DMS53 treated with DMSO at 0.1 percent for 48 hours (cell line): ENCODE results near the gene SPG7.
"Not testable (repeated sequence)": the region's sequence is repeated elsewhere in the genome, so short reads cannot be mapped to it uniquely, and the experiment has no call there.

Experiments used
- DNase-seq: peaks from one replicate; lab custom pipeline; 2025; ENCODE audit not compliant: unreplicated experiment; lab: John Stamatoyannopoulos, UW

SPG7 gene

GRCh38 chr16:89575247-89576152 is 67.3 kb downstream of the SPG7 start, which contains the start of gene CPNE7:
TSS of gene CPNE7 (plus strand) at chr16:89575758. CDS start at chr16:89575898, 140 bp downstream.
- no peak for DNase-seq

- DNase-seq = no peak
These were observed 68.2 kb downstream of the SPG7 start for GRCh38 chr16:89576153-89577054.

GRCh38 chr16:89577055-89577759 is 69.0 kb downstream of the SPG7 start:
- no peak for DNase-seq

- DNase-seq = no peak
These were observed 71.1 kb downstream of the SPG7 start for GRCh38 chr16:89579351-89579750.

GRCh38 chr16:89581045-89581695 is 73.0 kb downstream of the SPG7 start:
- no peak for DNase-seq

- DNase-seq = peak; percentile 37
These were observed 73.8 kb downstream of the SPG7 start for GRCh38 chr16:89581861-89582563.

GRCh38 chr16:89582614-89583196 is 74.5 kb downstream of the SPG7 start:
- no peak for DNase-seq

GRCh38 chr16:89583197-89583894 is 75.1 kb downstream of the SPG7 start:
- DNase-seq = no peak

GRCh38 chr16:89583895-89584644 is 75.9 kb downstream of the SPG7 start:
- no peak for DNase-seq

- no peak for DNase-seq
These were observed 76.8 kb downstream of the SPG7 start for GRCh38 chr16:89584768-89585549.

- DNase-seq = no peak
These were observed 78.0 kb downstream of the SPG7 start for GRCh38 chr16:89586218-89586617.

GRCh38 chr16:89586853-89587252 is 78.7 kb downstream of the SPG7 start:
- no peak for DNase-seq

GRCh38 chr16:89587676-89588075 is 79.5 kb downstream of the SPG7 start:
- not testable (repeated sequence) for DNase-seq

- no peak for DNase-seq
These were observed 80.4 kb downstream of the SPG7 start for GRCh38 chr16:89588413-89589109.

- DNase-seq = no peak
These were observed 81.2 kb downstream of the SPG7 start for GRCh38 chr16:89589241-89589926.

GRCh38 chr16:89593841-89594240 is 85.6 kb downstream of the SPG7 start:
- DNase-seq = no peak
